ENCODE data around the gene SLC25A51. TPM values are rescaled to one million over a fixed set of nuclear protein-coding genes. Genes with fewer than 3 reads are reported as not detected.
"Not testable (repeated sequence)": the region's sequence is repeated elsewhere in the genome, so short reads cannot be mapped to it uniquely, and the experiment has no call there.

SLC25A51 gene
- total and polyA plus RNA-seq, 5 donors from 2014 or later: 11.2 to 25.3 (median 13.0) TPM

GRCh38 chr9:37904445-37905130 is 661 bp upstream of the SLC25A51 start:
- Mint-ChIP-seq H3K4me3 (peak overlapping the region; percentile 89 to 97 (median 92)), H3K4me1 (peaks cover 13 to 38% (median 21%) of the 10 kb centered on the region in 4 donors), H3K27ac (peak overlapping the region; percentile 87 to 97 (median 93)), H3K9me3 (no peaks in the 10 kb centered on the region), H3K36me3 (no peaks in the 10 kb centered on the region), H3K27me3 (peaks cover 4% of the 10 kb centered on the region)
- ATAC-seq (ENCODE audit: low read depth in 2 of 2) (no peak), DNase-seq (no peak)
- H3K4me1 ChIP-seq (ENCODE audit: control insufficient read depth, insufficient read depth, low read length, poor library complexity, severe bottlenecking): peaks cover 26% of the 10 kb centered on the region
- no peaks in the 10 kb centered on the region for H3K9me3 ChIP-seq (ENCODE audit: control insufficient read depth in 2 of 2, low read length in 2 of 2)
- H3K27ac ChIP-seq (ENCODE audit: insufficient read depth, low read length, poor library complexity, severe bottlenecking): peak overlapping the region; percentile 87
- H3K36me3 ChIP-seq (ENCODE audit: control insufficient read depth, insufficient read depth, low read length): peaks cover 5% of the 10 kb centered on the region
- H3K27me3 ChIP-seq (ENCODE audit: control insufficient read depth, insufficient read depth, low read length): peaks cover 2% of the 10 kb centered on the region
- H3K4me3 ChIP-seq (ENCODE audit: low read depth, low read length): peak overlapping the region; percentile 58

- H3K4me3 Mint-ChIP-seq: peak overlapping the region; percentile 89 to 97 (median 92)
- ATAC-seq (ENCODE audit: low read depth in 2 of 2): no peak
Measured at GRCh38 chr9:37902796-37903646, 906 bp downstream of the SLC25A51 start.

GRCh38 chr9:37902131-37902530 is 1.8 kb downstream of the SLC25A51 start:
- ATAC-seq (ENCODE audit: low read depth in 2 of 2) (no peak), DNase-seq (no peak)
- H3K4me1 ChIP-seq (ENCODE audit: control insufficient read depth, insufficient read depth, low read length, poor library complexity, severe bottlenecking): peaks cover 26% of the 10 kb centered on the region
- peaks cover 13 to 42% (median 21%) of the 10 kb centered on the region in 4 donors for H3K4me1 Mint-ChIP-seq
- peaks cover 23% of the 10 kb centered on the region for H3K36me3 ChIP-seq (ENCODE audit: control insufficient read depth, insufficient read depth, low read length)
- H3K4me3 Mint-ChIP-seq: peak overlapping the region in 3 of 4 donors; percentile 46 to 97 (median 89)
- peaks cover 2% of the 10 kb centered on the region for H3K27me3 ChIP-seq (ENCODE audit: control insufficient read depth, insufficient read depth, low read length)
- peaks cover 4% of the 10 kb centered on the region for H3K27me3 Mint-ChIP-seq
- peak overlapping the region; percentile 83 for H3K4me3 ChIP-seq (ENCODE audit: low read depth, low read length)
- peaks cover 8% of the 10 kb centered on the region for H3K36me3 Mint-ChIP-seq
- no peaks in the 10 kb centered on the region for H3K9me3 Mint-ChIP-seq
- H3K27ac Mint-ChIP-seq: no peak overlapping the region
- H3K27ac ChIP-seq (ENCODE audit: insufficient read depth, low read length, poor library complexity, severe bottlenecking): no peak overlapping the region
- H3K9me3 ChIP-seq (ENCODE audit: control insufficient read depth in 2 of 2, low read length in 2 of 2): no peaks in the 10 kb centered on the region

More at GRCh38 chr9:37902796-37903646, 906 bp downstream of the SLC25A51 start:
- peak overlapping the region; percentile 87 for H3K27ac ChIP-seq (ENCODE audit: insufficient read depth, low read length, poor library complexity, severe bottlenecking)
- peaks cover 26% of the 10 kb centered on the region for H3K4me1 ChIP-seq (ENCODE audit: control insufficient read depth, insufficient read depth, low read length, poor library complexity, severe bottlenecking)
- peaks cover 16% of the 10 kb centered on the region for H3K36me3 ChIP-seq (ENCODE audit: control insufficient read depth, insufficient read depth, low read length)
- Mint-ChIP-seq H3K27me3 (peaks cover 4% of the 10 kb centered on the region), H3K4me1 (peaks cover 13 to 38% (median 21%) of the 10 kb centered on the region in 4 donors), H3K27ac (peak overlapping the region in 2 of 3 donors; percentile 74 to 78), H3K36me3 (peaks cover 3% of the 10 kb centered on the region), H3K9me3 (no peaks in the 10 kb centered on the region)
- peak overlapping the region; percentile 83 for H3K4me3 ChIP-seq (ENCODE audit: low read depth, low read length)
- no peaks in the 10 kb centered on the region for H3K9me3 ChIP-seq (ENCODE audit: control insufficient read depth in 2 of 2, low read length in 2 of 2)
- DNase-seq: peak in 1 of 3 donors; percentile 39
- H3K27me3 ChIP-seq (ENCODE audit: control insufficient read depth, insufficient read depth, low read length): peaks cover 2% of the 10 kb centered on the region

- DNase-seq (no peak), ATAC-seq (ENCODE audit: low read depth in 2 of 2) (no peak)
- Histone ChIP-seq H3K4me1 (ENCODE audit: control insufficient read depth, insufficient read depth, low read length, poor library complexity, severe bottlenecking) (peaks cover 19% of the 10 kb centered on the region), H3K27me3 (ENCODE audit: control insufficient read depth, insufficient read depth, low read length) (no peaks in the 10 kb centered on the region), H3K4me3 (ENCODE audit: low read depth, low read length) (no peak overlapping the region), H3K36me3 (ENCODE audit: control insufficient read depth, insufficient read depth, low read length) (peaks cover 48% of the 10 kb centered on the region), H3K27ac (ENCODE audit: insufficient read depth, low read length, poor library complexity, severe bottlenecking) (no peak overlapping the region), H3K9me3 (ENCODE audit: control insufficient read depth in 2 of 2, low read length in 2 of 2) (no peaks in the 10 kb centered on the region)
- Mint-ChIP-seq H3K36me3 (peaks cover 25% of the 10 kb centered on the region), H3K4me1 (peaks cover 9 to 25% (median 17%) of the 10 kb centered on the region in 4 donors), H3K4me3 (no peak overlapping the region), H3K27me3 (no peaks in the 10 kb centered on the region), H3K9me3 (no peaks in the 10 kb centered on the region), H3K27ac (no peak overlapping the region)
Measured at GRCh38 chr9:37899041-37899440, 4.9 kb downstream of the SLC25A51 start.

GRCh38 chr9:37897665-37898064 is 6.3 kb downstream of the SLC25A51 start:
- Mint-ChIP-seq H3K4me1 (peaks cover 3 to 18% (median 12%) of the 10 kb centered on the region in 4 donors), H3K9me3 (no peaks in the 10 kb centered on the region), H3K27ac (no peak overlapping the region)

GRCh38 chr9:37892063-37892462 is 11.9 kb downstream of the SLC25A51 start:
- Mint-ChIP-seq H3K36me3 (peaks cover 54% of the 10 kb centered on the region), H3K9me3 (no peaks in the 10 kb centered on the region)
- H3K27ac ChIP-seq (ENCODE audit: insufficient read depth, low read length, poor library complexity, severe bottlenecking): no peak overlapping the region

More at GRCh38 chr9:37897665-37898064, 6.3 kb downstream of the SLC25A51 start:
- Mint-ChIP-seq H3K4me3 (no peak overlapping the region), H3K36me3 (peaks cover 36% of the 10 kb centered on the region), H3K27me3 (no peaks in the 10 kb centered on the region)
- H3K27ac ChIP-seq (ENCODE audit: insufficient read depth, low read length, poor library complexity, severe bottlenecking): no peak overlapping the region
- no peak overlapping the region for H3K4me3 ChIP-seq (ENCODE audit: low read depth, low read length)
- H3K36me3 ChIP-seq (ENCODE audit: control insufficient read depth, insufficient read depth, low read length): peaks cover 59% of the 10 kb centered on the region
- peaks cover 9% of the 10 kb centered on the region for H3K4me1 ChIP-seq (ENCODE audit: control insufficient read depth, insufficient read depth, low read length, poor library complexity, severe bottlenecking)
- no peaks in the 10 kb centered on the region for H3K27me3 ChIP-seq (ENCODE audit: control insufficient read depth, insufficient read depth, low read length)
- no peaks in the 10 kb centered on the region for H3K9me3 ChIP-seq (ENCODE audit: control insufficient read depth in 2 of 2, low read length in 2 of 2)
- DNase-seq (no peak), ATAC-seq (ENCODE audit: low read depth in 2 of 2) (no peak)

GRCh38 chr9:37891042-37891441 is 12.9 kb downstream of the SLC25A51 start:
- not testable (repeated sequence) for H3K27me3 Mint-ChIP-seq; H3K4me3 ChIP-seq (ENCODE audit: low read depth, low read length); H3K27me3 ChIP-seq (ENCODE audit: control insufficient read depth, insufficient read depth, low read length); H3K27ac Mint-ChIP-seq; H3K4me3 Mint-ChIP-seq; H3K9me3 ChIP-seq (ENCODE audit: control insufficient read depth in 2 of 2, low read length in 2 of 2); ATAC-seq (ENCODE audit: low read depth in 2 of 2); H3K27ac ChIP-seq (ENCODE audit: insufficient read depth, low read length, poor library complexity, severe bottlenecking); H3K9me3 Mint-ChIP-seq; DNase-seq; H3K4me1 Mint-ChIP-seq; H3K4me1 ChIP-seq (ENCODE audit: control insufficient read depth, insufficient read depth, low read length, poor library complexity, severe bottlenecking)
- peaks cover 51% of the 10 kb centered on the region for H3K36me3 ChIP-seq (ENCODE audit: control insufficient read depth, insufficient read depth, low read length)
- peaks cover 51% of the 10 kb centered on the region for H3K36me3 Mint-ChIP-seq

More at GRCh38 chr9:37892063-37892462, 11.9 kb downstream of the SLC25A51 start:
- no peaks in the 10 kb centered on the region for H3K4me1 ChIP-seq (ENCODE audit: control insufficient read depth, insufficient read depth, low read length, poor library complexity, severe bottlenecking)
- no peak for DNase-seq
- H3K9me3 ChIP-seq (ENCODE audit: control insufficient read depth in 2 of 2, low read length in 2 of 2): no peaks in the 10 kb centered on the region
- H3K36me3 ChIP-seq (ENCODE audit: control insufficient read depth, insufficient read depth, low read length): peaks cover 60% of the 10 kb centered on the region
- ATAC-seq (ENCODE audit: low read depth in 2 of 2): no peak
- Mint-ChIP-seq H3K27me3 (no peaks in the 10 kb centered on the region), H3K4me3 (no peak overlapping the region), H3K4me1 (peaks cover 4 to 8% (median 6%) of the 10 kb centered on the region in 4 donors), H3K27ac (no peak overlapping the region)
- no peaks in the 10 kb centered on the region for H3K27me3 ChIP-seq (ENCODE audit: control insufficient read depth, insufficient read depth, low read length)
- H3K4me3 ChIP-seq (ENCODE audit: low read depth, low read length): no peak overlapping the region

Measured in CD4-positive, CD25-positive, alpha-beta regulatory T cell (primary cell).